HK-2 (cell line): ENCODE data around the gene PRKCZ.
"Not testable (repeated sequence)": the region's sequence is repeated elsewhere in the genome, so short reads cannot be mapped to it uniquely, and the experiment has no call there.

Experiments used
- DNase-seq: peaks from one replicate; pipeline ENCODE4 v3.0.0-alpha.2; 2018; ENCODE audit not compliant: unreplicated experiment

Gene PRKCZ

DNA sequence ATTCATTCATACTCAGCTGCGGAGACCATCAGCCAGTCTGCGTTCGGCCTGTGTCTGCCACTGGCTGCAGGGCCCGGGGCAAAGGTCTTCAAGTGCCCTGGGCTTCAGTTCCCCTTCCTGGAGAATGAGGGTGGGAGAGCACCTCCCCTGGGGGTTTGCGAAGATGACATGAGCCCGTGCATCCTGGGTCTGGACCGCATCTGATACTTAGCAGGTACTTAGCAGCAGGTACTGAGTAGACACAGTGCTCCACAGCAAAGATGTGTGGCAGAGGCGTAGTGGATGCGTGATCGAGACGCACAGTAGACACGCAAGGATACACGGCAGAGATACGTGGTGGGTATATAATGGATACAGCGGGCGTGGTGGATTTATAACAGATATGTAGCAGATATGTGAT lies 51.3 kb downstream of the PRKCZ start:
- no peak for DNase-seq

DNA sequence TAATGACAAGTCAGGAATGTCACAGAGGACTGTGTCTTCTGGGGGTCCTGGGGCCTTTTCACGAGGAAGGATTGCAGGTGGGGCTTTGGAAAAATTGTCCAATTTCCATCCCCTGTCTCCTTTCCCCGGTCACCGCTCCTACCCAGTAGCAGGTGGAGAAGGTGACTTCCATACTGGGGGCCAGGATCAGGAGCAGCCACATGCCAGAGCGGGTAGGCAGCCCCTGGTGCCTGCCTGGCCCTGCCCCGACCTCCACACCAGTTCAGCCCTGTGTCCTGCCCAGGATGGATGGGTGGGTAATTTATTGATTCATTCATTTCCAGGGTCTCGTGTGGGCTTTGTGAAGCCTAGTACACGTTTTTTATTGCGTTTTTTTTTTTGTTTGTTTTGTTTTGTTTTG lies 51.7 kb downstream of the PRKCZ start:
- DNase-seq = no peak

DNA sequence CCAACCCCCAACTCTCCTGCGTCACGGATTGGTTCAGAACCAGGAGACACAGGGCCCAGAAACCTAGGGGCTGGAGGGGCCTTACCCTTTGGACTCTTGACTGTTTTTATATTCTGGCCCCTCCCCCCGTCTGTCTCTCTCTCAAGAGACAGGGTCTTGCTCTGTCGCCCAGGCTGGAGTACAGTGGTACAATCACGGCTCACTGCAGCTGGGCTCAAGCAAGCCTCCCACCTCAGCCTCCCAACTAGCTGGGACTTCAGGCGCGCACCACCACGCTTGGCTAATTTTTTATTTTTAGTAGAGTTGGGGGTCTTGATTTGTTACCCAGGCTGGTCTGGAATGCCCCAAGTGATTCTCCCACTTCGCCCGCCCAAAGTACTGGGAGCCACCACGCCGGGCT lies 52.5 kb downstream of the PRKCZ start:
- no peak for DNase-seq

DNA sequence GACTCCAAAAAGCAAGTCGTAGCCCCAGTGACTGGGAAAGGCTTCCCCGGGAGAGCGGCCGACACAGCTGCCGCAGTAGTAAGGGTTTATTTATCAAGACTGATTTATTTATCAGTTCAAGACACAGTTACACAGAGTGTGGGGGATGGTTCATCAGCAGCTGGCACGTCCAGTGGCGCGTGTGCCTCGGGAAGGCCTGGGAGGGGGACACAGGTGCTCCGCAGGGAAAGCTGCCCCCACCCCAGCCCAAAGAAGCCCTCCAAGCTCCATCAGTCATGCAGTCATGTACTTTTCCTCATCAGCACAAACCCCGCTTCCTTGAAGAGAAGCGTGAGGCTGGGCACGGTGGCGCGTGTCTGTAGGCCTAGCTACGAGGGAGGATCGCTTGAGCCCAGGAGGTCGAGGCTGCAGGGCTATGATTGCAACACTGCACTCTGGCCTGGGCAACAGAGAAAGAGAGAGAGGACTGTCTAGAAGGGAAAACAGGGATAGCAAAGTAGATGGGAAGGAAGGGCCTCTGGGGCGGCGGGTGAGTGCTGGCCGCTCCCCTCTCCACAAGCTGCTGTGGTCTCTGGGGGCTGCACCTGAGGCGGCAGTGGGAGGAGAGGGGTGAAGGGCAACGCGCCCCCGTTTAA lies 53.2 kb downstream of the PRKCZ start:
- no peak for DNase-seq

DNA sequence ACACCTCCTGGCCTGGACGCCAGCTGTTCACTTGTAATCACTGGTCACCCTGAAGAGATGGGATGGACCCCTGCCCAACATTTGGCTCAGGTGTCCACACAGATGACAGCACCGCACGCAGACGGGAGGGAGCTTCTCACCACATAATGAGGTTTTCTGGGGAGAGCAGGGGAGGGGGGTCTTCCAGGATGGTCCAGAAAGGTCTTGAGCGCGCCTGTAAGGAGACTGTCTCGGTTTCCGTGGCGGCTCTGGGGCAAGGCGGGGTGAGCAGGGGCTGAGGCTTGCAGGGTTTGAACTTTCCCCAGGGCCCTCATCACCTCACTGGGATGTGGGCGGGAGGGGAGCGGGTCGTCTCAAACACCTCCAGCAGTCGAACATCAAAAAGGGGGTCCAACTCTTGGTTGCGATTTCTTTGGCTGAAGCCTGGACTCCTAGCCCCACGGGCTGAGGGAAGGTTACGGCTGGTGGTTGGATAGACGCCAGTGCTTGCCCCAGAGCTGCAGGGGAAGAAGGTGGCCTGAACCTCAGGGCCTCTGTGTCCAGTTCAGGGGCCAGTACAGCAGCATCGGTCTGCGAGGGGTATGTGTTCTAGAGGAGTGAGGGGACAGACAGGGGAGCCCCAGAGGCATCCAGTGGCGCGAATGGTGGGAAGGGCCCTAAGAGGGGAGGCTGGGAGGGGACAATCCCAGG lies 53.8 kb downstream of the PRKCZ start:
- DNase-seq = no peak

DNA sequence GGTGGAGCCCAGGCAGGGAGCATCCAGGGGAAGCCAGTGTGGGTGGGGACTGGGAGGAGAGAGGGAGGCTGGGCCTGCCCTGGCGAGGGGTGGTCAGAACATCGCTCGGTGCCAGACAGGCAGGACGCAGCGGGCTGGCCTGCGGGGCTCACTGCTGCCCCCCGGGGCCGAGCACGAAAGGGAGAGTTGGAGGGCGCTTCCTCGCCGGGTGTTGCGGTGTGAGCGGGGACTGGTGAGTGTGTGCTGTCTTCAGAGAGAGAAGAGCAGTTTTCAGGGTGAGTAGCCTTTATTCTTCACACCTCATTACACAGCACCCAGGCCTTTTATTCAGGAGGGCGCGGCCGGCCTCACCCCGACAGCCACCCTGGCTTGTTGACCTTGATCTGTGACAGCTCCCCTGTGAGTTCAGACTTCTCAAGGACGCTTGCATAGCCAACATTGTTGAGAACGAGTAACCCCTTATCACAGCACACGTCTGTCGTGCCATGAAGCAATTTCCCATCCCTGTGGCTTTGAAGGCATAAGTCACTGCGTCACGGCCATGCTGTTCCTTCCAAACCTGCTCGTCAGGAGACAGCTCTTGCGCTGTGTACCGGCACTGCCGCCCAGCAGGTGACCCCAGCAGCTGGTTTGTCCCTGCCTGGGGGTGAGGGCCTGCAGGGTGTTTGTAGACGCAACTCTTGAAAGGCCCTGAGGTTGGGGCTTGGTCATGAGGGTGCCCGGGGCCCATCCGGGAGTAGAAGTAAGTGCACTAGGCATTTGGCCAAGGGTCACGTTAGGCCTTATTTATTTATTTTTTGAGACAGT lies 54.6 kb downstream of the PRKCZ start:
- peak; percentile 11 for DNase-seq

DNA sequence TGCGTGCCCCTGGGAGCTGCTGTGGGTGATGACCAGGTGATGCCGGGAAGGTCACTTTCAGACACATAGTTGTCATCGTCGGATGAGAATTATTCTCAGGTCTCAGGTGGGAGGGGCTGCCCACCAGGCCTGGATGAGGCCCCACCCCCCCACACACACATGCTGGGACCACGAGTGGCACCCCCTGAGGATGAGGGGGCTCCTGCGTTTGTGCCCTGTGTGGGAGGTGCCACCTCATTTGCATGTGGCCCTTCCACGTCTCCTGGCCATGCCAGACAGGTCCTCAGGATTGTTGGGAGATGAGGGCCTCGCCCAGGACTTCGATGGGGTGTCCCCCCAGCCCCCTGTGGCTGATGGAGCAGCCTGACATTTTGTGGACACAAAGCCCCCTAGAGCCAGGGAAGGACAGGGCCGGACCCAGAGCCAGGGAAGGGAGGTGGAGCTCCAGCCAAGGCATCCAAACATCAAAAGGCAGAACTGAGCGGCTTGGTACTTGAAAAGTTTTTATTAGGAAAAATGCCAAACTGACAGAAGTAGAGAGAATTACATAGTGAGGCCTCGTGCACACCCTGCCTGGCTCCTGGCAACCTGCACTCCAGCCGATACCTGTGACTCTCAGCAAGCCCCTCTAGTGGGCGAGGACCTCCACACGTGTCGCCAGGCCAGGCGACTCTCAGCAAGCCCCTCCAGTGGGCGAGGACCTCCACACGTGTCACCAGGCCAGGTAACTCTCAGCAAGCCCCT lies 55.7 kb downstream of the PRKCZ start:
- no peak for DNase-seq

DNA sequence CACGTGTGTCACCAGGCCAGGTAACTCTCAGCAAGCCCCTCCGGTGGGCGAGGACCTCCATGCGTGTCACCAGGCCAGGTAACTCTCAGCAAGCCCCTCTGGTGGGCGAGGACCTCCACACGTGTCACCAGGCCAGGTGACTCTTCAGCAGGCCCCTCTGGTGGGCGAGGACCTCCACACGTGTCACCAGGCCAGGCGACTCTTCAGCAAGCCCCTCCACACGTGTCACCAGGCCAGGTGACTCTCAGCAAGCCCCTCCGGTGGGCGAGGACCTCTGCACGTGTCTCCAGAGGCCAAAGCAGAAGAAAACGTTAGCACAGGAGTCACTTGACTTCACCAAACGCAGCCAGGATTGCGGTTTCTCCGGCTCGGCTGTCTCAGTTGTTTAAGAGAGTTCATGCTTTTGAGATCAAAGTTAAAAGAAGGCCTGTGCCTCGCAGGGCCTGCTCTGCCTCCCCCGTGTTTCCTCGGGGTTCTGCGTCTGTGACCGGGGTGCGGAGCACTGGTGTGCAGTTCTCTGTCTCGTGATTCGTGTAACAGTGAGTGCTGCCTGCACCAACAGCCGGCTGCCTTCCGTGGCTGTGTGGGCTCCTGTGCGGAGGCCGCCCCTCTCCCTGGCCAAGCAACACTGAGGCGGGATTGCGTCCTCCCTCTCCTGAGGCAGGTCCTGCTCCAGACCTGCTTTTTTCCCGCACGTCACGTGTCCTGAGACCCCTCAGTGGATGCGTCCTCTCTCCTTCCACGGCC lies 56.6 kb downstream of the PRKCZ start:
- DNase-seq = no peak

DNA sequence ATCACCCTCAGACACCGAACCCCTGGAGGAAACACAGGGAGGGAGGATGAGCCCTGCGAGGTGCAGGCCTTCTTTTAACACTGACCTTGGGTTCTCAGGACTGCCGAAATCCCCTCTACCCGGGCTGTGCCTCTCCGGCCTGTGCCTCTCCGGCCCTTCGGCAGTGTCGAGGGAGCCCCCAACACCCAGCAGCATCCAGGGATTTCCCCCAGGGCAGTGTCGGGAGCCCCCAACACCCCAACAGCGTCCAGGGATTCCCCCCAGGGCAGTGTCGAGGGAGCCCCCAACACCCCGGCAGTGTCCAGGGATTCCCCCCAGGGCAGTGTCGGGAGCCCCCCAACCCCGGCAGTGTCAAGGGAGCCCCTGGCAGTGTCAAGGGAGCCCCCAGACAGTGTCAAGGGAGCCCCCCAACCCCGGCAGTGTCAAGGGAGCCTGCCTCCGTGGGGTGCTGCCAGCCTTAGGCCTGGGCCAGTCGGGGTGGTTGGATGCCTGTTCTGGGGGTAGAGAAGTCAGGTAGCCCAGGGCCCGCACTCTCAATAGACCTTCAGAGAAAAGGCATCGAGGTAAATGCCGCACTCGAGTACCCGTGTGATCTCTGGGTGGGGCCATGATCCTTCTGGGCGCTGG lies 57.5 kb downstream of the PRKCZ start:
- no peak for DNase-seq

DNA sequence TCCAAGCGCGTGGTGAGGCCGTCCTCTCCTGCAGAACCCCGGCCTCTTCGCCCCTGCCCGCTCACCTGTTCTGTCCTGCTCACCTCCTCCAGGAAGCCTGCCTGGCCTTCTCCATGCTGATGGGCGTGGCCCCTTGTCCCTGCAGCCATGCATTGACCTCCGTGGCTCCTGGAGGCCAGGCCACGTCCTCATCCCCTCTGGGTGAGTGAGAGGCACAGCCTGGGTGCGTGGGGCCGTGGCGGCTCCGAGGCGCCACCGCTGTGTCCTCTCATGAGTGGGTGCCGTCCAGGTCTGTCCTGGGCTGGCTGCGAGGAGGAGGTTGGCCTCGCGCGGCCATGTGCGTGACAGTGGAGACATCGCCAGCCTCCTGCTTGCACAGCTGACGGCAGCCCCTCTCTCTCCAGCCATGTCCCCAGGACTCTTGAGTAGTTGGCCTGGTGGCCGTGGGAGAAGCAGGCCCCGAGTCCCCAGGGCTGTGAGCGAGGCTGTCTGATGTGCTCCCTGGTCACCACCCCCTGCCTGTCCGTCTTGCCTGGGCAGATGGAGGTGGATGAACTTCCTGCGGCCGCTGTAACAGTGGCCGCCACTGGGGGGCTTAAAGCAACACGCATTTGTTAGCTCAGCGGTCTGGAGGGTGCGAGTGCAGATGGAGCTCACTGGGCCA lies 58.1 kb downstream of the PRKCZ start:
- DNase-seq = no peak

DNA sequence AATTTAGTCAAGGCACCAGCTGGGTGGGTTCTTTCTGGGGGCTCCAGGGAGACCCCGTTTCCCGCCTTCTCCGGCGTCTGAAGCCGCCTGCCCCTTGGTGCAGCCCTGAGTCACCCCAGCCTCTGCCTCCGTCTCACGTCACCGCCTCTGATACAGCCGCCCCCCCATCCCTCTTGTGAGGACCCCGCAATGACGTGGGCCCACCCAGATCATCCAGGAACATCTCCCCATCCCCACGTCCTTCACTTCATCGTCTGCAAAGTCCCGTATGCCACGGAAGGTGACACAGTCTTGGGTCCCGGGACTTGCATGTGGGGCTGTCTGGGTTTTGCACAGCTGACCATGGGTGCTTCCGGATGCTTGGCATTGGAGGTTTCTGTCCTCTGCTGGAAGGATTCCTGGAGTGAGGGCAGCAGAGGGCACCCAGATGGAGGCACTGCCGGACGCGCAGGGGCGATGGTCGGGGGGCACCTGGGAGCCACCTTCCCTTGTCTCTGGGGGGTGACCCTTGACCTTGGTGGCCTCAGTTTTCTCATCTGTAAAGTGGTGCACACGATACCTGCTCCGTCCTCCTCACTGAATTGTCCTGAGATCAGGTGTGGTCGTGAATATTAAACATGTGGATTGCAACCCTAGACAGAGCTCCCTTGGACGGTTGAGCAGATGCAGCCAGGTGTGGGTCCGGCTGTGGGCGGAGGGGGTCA lies 58.8 kb downstream of the PRKCZ start:
- DNase-seq = no peak

DNA sequence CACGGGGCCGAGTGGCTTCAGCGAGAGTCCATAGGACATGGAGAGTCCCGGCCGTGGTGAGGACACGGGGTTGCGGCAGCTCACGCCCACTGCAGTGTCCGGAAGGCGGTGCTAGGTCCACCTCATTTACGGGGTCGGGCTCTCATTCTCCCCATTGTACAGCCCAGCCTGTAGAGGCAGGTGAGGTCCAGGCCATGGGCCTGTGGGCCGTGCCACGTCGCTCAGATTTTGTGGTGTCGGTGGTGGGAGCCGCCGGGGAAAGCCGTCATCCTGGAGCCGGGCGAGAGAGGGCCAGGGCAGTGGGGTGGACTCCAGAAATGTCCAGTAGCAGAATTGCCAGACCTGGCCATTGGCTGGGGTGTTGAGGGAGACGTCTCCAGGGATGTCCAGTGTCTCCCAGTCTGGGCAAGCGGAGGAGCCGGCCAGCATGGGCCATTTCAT lies 59.4 kb downstream of the PRKCZ start:
- no peak for DNase-seq

DNA sequence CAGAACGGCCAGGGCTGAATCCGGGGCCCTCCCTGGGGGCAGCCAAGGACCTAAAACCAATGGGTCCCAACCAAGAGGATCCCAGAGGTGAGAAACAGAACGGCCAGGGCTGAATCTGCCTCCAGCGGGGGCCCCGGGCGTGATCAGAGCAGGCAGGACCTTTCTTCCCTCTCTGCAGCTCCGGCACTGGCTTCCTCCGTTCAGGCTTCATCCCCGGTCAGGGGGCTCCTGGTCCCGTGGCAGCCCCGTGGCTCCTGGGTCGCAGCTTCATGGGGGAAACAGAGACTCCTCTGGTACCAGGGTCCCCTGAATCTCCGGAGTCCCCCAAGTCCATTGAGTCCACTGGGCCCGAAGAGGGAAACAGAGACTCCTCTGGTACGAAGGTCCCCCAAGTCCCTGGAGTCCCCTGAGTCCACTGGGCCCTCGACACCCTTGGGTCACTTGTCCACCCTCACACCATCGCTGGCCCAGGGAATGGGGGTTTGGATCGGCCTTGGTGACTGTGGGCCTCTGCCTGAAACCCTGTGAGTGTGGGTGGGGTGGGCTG lies 60.1 kb downstream of the PRKCZ start:
- no peak for DNase-seq

DNA sequence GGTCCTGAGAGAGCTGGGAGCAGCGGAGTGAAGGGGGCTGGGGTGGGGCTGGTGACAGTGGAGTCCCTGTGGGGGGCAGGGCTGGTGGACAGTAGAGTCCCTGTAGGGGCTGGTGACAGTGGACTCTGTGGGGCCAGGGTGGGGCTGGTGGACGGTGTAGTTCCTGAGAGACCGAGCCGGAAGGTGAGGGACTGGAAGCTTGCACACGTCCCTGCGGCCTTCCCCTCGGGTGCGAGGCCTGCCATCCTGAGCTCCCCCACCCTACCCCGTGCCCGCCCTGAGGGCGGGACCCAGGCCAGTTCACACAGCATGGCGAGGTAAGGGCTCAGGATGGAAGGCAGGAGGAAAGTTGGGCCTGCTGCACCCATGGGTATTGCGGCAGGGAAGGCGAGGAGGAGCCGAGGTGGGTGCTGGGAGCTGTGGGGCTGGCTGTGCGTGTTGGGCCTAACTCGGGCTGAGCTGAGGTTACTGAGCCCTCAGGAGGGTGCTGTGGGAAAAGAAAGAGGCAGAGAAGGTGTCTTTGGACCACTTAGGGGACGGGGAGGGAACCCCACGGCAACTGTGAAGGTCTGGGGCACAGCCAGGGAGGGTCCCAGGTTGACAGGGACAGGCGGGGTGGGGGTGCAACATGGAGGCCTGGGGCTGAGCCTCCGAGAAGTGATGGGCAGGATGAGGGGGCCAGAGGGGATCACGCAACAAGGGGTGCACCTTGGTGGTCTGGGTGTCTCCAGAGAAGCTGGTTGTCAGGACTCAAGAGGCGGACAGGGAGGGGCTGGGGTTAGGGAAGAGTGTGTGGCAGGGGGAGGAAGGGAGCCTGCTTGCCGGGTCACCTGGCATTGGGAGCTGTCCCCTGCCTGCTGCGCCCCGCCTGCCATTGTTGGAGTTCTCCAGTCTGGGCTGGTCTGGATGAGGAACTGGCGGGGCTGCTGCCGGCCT lies 60.8 kb downstream of the PRKCZ start:
- DNase-seq = no peak

DNA sequence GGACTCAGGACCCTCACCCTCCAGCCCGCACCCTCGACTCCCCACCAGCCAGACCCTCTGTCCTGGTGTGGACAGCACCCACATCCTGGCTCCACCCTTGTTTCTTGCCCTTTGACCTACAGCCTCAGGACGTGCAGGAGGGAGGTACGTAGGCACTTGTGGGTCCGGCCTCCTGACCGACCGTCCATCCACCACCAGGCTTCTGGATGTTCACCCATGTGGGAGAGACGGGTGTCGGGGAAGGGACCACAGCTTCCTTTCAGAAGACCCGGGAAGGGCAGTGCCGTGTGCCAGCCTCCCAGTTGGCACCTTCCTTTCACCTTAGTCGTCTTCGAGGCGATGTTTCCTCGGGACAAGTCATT lies 61.4 kb downstream of the PRKCZ start:
- no peak for DNase-seq

DNA sequence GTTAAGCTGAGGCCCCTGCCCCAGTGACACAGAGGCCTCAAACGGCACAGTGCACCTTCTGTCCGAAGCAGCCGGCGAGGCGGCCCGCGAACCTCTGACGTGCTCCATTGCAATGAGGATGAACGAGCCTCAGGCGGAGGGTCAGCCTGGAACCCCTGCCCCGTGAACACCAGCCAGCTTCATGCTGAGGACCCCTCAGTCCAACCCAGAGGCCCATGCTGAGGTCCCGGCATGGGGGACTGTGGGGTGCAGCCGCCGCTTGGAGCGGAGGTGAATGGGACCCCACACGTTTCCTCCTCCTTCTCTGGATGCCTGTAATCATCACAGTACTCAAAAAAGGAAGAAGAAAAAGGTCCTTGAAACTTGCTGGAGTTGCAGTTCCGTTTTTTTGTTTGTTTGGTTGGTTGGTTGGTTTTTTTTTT lies 62.1 kb downstream of the PRKCZ start:
- no peak for DNase-seq

DNA sequence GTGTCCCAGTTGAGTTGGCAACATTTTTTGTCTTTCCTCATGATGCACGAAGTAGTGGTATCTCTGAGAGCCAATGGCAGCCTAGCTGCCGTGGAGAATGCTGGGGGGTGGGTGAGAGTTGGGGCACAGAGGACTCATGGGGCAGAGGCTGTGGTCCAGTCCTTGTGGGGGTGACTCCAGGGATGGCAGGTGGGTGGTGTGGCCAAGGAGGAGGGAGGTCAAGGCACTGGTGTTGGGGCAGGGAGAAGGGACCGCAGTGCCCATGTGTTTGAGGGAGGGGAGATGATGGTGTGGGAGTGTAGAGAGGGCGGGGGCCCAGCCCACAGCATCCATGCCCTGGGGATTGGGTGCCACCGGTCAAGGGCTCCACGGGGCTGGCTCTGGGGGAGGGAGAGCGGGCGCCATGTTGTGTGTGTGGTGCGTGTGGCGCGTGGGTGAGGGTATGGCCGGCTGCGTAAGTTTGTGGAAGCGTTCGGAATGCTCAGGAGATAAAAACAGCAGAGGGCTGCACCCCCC lies 63.5 kb downstream of the PRKCZ start:
- DNase-seq = no peak

DNA sequence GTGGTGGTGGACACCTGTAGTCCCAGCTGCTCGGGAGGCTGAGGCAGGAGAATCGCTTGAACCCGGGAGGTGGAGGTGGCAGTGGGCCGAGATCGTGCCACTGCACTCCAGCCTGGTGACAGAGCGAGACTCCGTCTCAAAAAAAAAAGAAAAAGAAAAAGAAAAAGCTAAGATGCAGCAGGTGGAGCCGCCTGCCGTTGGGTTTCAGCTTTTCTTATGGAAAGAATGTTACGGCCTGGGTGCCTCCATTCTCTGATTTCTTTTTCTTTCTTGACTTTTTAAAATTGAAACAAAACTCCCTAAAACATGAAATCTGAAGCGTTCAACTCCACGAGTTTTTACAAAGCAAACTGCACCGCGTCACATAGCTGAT lies 64.4 kb downstream of the PRKCZ start:
- not testable (repeated sequence) for DNase-seq
